ENCODE data around the gene SMIM28.

SMIM28 gene

DNA sequence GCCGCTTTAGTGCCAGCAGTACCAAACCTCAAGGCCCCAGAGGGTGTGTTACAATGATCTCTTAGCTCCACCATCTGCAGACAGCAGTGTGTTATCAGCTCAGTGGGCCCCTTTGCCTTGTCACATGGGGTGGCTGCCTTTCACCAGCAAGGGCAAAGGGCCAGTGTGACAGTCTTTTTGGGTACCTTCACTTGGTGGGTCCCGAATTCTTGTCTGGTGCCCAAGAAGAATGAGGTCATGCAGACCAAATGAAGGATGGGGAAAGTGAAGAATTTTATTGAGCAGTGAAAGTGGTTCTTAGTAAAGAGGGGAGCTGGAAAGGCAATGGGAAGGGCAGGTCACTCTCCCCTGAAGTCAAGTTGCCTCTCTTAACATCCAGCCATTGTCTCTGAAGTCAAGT is 2.9 kb upstream of the SMIM28 start:
- no peak for DNase-seq

GRCh38 chr6:138377042-138377441 is 663 bp upstream of the SMIM28 start:
- no peak for DNase-seq

DNA sequence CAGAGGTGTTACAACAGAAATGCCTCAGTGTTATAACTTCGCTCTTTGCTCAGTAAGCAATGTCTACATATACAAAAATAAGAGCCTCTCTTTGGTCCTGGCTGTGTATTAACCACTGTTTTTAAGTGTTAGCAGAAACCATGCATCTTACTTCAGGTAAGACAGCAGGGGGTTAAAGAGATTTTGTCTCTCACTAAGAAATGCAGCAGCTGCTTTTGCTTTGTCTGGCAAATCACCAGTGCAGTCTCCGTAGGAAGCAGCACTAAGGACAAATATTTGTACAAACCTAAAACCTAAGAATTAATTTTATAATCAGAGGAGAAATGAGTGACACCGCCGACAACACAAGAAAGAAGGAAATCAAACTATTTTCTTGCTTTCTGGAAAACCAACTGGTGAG is 758 bp downstream of the SMIM28 start:
- DNase-seq: no peak

- DNase-seq: no peak
Observed at GRCh38 chr6:138382498-138383265, 5.0 kb downstream of the SMIM28 start.

DNA sequence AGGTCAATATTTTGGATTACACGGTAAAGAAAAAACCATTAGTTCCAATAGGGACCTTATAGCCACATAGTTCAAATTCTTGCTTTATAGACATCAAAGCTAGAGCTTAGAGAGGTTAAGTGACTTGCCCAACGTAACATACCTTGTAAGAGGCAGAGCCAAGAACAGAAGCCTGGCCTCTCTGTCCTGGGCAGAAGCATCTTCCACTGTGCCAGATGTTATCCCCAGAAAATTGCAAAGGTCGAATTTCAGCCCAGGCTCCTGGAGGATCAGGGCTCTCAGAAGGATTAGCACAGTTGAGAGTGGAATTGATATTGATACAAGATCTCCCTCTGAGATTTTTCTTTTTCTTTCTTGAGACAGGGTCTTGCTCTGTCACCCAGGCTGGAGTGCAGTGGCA is 6.1 kb downstream of the SMIM28 start:
- no peak for DNase-seq

DNA sequence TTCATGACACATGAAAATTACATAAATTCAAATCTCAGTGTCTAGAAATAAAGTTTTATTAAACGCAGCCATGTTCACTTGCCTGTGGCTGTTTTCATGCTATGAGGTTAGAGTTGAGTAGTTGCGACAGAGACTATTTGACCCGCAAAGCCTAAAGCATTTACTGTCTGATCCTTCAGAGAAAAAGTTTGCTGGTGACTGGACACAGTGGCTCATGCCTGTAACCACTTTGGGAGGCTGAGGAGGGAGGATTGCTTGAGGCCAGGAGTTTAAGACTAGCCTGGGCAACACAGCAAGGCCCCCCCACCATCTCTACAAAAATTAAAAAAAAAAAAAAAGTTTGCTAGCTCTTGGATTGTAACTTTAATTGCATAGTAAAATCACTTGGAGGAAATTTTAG is 9.2 kb downstream of the SMIM28 start:
- DNase-seq: no peak

GRCh38 chr6:138387577-138388368 is 10.1 kb downstream of the SMIM28 start:
- no peak for DNase-seq

- DNase-seq: no peak
Observed at GRCh38 chr6:138389551-138389950, 11.8 kb downstream of the SMIM28 start.

DNA sequence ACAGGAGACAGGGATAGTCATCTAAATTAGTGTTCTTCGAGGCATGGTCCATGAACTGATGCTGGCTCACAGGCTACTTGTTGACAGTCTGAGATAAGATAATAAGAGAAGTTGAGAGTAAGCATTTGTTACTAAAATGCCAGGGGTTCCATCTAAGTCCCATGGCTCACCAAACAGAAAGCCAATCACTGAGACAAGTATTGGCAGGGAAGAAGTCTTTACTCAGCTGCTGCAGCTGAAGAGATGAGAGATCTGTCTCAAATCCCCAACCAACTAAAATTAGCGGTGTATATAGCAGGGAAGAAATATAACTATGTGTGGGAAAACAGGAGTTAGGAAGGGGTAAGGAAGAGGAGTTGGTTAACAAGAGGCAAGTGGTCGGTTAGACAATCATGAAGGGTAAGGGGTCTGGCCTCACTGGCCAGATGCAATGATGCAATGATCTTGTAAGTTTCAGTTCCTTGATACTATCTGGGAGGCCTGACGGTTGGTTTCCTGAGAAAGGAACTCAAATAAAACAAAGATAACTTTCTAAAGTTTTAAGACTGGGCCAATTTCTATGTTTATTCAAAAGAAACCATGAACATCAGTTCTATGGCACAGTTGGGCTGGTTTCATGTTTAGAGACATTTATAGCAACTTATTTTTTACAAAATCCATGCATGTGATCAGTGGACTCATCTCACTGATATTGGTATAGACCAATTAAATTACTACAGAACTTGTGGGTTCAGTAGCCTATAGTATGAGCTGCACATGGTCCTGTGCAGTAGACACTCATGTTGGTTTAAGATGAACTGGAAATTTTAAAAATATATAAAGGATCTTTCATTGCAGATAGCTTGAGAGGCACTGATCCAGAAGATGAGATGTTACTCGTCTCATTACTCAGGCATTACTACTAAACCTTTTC is 16.4 kb downstream of the SMIM28 start:
- DNase-seq: no peak

- no peak for DNase-seq
Observed at GRCh38 chr6:138396709-138397108, 19.0 kb downstream of the SMIM28 start.

DNA sequence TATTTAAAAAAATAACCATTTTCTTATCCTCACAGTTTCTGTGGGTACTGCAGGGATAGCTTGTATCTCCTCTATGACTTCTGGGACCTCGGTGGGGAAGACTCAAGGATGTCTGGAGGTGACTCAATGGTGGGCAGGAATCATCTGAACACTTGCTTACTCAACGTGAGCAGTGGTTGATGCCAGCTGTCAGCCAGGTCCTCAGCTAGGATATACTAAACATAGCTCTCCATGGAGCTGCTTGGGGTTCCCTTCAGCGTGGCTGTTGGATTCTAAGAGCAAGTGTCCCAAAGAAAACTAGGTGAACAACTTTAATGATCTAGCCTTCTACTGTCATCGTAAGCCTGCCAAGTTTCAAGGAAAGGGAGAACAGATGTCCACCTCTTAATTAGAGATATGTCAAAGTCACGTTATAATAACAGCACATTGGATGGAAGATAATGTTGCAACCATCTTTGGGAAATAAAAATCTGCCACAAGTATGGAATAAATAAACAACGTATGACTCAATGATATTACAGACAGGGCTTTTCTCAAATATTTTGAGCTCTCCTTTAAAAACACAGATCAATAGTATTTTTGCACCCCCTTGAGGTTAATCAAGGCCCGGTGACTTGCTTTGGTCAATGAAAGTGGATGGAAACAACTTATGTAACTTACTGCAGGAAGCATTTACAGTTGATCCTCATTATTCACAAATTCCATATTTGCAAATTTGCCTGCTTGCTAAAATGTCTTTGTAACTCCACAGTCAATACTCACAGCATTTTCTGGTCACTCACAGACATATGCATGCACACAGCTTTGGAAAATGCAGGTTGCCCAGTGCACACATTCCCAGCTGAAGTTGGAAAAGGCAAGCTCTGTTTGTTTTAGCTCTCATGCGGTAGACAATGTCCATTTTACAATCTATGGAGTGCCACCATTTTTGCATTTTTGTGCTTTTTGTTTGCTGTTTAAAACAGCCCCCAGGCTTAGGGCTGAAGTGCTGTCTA is 19.7 kb downstream of the SMIM28 start:
- DNase-seq: no peak

GRCh38 chr6:138400326-138400725 is 22.6 kb downstream of the SMIM28 start:
- no peak for DNase-seq

DNA sequence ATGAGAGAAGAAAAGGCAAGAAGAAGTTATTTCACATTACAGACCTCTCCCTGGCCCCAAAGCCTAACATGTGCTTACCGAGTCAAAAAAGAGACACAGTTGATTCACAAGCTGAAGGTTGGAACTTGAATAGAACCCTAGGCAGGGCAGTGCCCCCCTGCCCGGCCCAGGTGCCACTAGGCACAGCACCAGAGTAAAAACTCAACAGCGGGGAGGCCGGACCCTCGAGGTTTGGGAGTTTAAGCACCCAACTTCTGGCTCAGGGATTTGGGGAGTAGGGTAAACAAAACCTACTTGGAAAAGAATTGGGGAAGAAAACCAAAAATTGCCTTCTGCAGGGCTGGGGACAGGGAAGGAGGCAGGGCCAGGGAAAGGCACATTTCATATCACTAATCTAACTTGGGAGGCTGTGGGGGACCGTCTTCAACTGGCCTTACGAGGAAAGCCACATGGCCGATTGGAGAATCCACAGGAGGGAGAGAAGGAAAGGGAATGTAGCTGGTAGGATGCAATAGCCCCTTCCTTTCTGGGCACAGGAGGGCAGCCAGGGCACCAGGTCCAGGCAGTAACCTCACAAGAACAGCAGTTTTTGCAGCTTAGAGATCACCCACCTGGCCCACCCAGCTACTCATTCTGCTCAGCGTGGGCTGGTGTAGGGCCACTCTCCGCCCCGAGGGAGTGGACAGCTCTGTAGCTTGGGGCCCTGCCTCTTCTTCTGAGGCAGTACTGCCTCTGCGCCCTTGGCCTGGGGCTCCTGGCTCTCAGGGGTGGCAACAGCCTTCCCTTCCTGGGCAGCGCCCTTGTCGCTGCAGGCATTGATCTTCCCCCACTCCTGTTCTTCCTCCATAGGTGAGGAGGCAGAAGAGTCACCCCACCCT is 24.5 kb downstream of the SMIM28 start:
- no peak for DNase-seq

GRCh38 chr6:138402838-138403187 is 25.1 kb downstream of the SMIM28 start:
- DNase-seq: no peak

GRCh38 chr6:138403324-138403800 is 25.7 kb downstream of the SMIM28 start:
- no peak for DNase-seq

- DNase-seq: peak; percentile 88
Observed at GRCh38 chr6:138403801-138404665, 26.3 kb downstream of the SMIM28 start, which contains the start of gene HEBP2. HEBP2 (plus strand) TSS chr6:138404223; CDS start chr6:138404496, 273 bp downstream.

DNA sequence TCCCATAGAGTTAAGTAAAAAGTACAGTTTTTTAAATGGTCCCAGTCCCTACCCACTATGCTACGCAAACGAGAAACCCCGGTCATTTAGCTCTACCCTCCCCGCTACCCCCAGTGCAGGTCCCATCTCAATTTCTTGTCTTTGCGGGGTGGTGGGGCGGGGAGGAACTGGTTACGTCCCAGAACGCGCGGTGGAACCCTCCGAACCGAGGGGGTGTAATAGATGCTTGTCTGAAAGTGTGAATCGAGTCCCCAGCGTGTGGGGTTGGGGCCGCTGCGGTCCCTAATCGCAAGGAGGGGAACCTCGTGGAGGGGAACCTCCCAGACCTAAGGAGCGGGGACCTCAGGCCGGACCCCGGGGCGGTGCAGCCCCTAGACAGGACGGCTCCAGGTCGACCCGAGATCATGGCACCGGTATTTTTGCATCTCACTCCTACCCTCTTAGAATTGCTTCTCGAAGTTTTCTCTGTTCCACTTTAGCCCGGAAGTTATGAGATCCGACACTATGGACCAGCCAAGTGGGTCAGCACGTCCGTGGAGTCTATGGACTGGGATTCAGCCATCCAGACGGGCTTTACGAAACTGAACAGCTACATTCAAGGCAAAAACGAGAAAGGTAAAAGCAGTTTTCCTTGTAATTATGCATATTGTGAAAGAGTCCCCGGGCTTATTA is 27.1 kb downstream of the SMIM28 start:
- peak; percentile 43 for DNase-seq

GRCh38 chr6:138405816-138406413 is 28.2 kb downstream of the SMIM28 start:
- no peak for DNase-seq

GRCh38 chr6:138406443-138406842 is 28.7 kb downstream of the SMIM28 start:
- no peak for DNase-seq

All from activated CD4-positive, CD25-positive, alpha-beta regulatory T cell treated with anti-CD3 and anti-CD28 coated beads, Interleukin-2, amount 50 U/mL, for 72 hours (primary cell).